Ureter (tissue), 1 donor: ENCODE data around the gene CORO2B. TPM values are rescaled to one million over a fixed set of nuclear protein-coding genes. Genes with fewer than 3 reads are reported as not detected.
A peak's percentile ranks its signal among the peaks of the same experiment; 100 is the strongest.

Experiments used
- DNase-seq: peaks from one replicate; pipeline ENCODE4 v3.0.0-alpha.2; 2020; ENCODE audit warnings: low spot score
- total RNA-seq: library from RNA; stranded (reverse); gene quantifications from one replicate; pipeline ENCODE4 v1.2.4, GENCODE V29; 2023
- donor health status: DM: yes; HTN: yes; CAD: no.

Gene CORO2B
- total RNA-seq, 1 donor from 2014 or later: 5.4 TPM

DNA sequence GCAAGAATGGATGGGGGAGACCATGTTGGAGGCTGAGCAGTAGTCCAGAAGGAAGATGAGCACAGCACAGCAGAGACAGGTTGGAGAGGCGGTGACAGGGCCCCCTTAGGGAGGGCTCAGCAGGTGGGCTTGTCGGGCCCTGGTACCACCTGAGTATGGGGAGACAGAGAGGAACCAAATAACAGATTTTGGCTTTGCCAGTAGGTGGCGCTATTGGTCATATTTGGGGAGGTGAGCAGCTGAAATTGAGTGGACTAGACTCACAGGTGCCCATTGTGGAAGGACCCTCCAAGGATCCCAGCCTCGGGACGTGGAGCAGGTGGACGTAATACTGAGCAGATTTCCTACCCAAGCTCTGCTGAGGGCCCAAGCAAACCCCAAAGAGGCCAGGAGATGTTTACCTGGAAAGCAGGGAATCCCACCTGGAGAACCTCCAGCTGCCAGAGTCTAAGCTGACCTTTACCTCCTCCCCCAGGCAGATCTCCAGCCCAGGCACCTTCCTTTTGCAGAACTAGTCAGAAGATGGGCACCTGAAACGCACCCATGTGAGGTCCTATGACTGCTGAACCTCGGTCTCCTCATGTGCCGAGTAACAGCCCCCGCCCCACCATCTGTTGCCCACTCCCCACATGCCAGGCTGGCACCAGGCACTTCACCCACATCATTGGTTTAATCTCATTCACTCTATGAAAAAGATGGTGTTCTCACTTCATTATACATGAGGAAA, 24.6 kb upstream of the CORO2B start:
- peak; percentile 77 for DNase-seq

DNA sequence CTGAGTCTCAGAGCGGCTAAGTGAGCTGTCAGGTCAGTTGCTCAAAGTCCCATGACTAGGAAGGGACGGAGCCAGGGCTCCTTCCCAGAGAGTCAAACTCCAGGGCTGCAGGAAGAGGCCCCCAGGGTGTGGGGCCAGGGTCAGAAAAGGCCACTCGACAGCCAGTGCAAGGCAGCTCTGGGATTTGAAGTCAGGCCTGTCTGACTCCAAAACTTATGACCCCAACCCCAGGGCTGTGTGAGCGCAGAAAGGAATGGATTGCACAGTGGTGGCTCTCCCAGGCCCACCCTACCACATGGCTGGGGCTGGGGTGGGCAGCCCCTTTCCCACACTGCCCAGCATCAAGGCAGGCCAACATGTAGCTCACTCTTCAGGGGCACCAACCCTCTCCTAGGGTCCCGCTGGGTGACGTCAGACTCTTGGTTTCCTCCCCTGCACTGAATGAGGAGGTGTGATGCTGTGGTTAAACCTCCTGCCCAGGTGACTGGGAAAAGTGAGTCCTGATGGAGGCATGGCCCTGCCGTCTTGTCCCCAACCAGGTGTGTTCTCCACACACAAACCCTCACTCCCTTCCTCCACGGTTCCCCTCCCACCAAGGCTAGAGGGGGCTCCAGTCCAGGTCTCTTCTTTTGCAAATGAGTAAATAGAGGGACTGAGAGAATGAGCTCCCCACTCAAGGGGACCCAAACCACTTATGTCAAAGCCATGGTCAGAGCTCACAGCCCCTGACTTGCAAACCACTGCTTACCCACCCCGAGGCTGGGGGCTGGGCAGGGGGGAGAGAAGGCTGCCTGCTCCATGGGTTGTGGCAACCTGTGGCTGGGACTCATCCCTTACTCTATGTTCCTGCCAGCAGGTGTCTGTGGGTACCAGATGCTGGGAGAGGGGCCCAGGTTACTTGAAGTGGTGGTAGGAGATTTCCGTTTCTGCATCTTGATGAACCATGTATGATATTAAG, 23.8 kb upstream of the CORO2B start:
- no peak for DNase-seq

GRCh38 chr15:68555679-68556037, 23.1 kb upstream of the CORO2B start:
- no peak for DNase-seq

- DNase-seq: no peak
Measured at GRCh38 chr15:68556139-68556990, 22.4 kb upstream of the CORO2B start.

GRCh38 chr15:68557469-68558317, 21.1 kb upstream of the CORO2B start:
- DNase-seq: no peak

- DNase-seq: no peak
Measured at GRCh38 chr15:68558318-68559305, 20.2 kb upstream of the CORO2B start.

DNA sequence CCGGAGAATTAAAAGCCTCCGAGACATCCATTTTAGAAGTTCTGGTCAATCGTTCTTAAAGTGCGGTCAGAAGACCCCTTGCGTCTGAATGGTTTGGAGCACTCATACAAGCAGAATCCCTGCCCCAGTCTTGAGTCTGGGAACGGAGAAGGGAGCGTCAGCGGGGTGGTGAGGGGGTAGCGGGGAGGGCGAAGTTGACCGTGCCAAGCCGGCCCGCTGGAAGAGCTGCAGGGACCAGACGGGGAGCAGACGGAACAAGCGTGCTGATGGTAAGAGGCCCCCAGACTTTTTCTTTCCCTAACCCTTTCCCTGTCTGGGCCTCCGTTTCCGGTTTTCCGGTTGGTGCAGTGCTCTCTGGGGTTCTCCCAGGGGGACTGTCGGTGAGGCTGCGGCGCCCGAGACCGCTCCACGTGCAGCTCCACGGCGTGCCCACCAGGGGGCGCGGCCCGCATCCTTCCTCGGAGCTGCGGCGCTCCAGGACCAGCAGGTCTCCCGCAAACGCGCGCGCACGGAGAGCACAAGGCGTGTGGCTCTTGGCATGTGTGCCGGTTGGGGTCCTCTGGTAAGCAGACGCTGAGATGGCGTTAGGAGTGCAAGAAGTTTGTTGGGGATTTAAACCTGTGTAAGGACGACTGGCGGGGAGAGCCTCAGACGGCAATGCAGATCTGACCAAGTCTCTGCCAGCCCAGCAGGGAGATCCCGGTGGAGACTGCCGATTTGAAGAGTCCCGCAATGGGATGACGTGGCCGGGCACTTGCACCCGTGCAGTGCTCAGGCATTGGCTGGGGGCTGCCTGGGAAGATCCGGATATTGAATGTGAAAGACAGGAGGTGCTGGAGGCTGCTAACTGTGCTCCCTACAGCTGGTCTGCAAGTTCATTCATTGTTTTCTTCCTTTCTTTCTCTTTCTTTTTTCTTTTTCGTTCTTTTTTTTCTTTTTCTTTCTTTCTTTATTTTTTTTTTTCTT, 19.2 kb upstream of the CORO2B start:
- peak; percentile 82 for DNase-seq

DNA sequence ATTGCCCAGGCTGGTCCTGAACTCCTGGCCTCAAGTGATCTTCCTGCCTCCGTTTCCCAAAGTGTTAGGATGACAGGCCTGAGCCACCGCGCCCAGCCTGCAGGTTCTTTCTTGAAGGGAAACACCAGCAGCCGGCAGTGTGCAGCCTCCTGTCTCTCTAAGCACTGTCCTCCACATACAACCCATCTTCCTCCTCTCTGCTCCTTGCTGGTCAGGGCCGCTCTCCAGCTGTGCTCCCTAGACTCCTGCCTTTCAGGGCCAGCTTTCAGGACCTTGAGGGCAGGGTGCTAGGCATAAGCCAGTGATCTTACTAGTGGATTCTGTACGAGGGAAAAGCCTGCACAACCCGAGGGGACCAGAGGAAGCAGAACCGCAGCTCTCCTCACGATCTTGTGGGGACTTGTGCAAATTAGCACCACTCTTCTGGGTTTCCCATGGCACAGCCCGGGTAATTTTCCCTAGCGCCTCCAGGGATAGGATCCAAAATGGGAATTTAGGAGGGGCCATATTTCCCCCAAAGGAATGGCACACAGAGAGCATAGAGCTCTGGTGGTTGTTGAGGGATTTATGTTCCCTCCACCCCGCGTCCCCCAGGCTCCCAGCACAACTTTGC, 18.2 kb upstream of the CORO2B start:
- DNase-seq: no peak

DNA sequence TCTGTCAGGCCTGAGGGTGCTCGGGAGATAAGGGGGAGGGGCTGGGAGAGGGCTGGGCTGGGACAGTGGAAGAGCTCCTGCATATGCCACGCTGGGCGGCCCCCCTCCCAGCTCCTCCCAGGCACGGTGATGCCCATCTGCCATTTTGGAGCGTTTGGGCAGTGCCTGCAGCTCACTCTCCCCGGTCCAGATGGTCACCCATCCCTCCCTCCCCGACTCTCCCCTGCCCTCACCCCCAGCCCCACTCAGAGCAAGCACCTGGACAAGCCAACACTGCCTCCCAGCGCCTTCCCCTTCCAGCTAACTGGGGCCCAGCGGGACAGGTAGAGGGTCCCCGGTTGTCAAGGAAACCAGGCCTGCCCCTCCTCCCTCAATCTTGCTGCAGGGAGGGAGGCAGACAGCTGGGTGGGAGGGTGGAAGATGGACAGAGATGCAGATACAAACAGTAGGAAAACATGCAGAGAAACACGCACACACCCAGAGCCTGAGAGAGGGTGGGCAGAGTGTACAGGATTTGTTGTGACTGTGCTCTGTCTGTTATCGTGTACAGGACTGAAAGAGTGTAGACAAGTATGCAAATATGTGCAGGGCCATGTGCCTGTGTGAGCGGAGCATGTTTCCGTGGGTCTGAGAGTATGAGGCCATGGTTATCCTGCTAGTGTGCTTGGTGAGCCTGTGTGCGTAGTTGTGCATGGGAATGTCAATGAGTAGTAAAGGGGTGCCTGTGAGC, 17.5 kb upstream of the CORO2B start:
- no peak for DNase-seq

- no peak for DNase-seq
Measured at GRCh38 chr15:68561901-68562300, 16.9 kb upstream of the CORO2B start.

DNA sequence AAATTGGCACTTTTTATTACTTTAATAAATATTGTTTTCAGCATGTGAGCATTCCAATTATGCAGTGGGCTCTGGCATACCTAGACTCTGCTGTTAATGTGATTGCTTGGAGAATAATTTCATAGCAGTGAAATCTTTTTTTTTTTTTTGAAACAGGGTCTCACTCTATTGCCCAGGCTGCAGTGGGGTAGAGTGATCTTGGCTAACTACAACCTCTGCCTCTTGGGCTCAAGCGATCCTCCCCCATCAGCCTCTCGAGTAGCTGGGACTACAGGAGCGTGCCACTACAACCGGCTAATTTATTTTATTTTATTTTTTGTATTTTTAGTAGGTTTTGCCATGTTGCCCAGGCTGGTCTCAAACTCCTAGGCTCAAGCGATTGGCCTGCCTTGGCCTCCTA, 14.6 kb upstream of the CORO2B start:
- DNase-seq: no peak

- no peak for DNase-seq
Measured at GRCh38 chr15:68565234-68565633, 13.6 kb upstream of the CORO2B start.

DNA sequence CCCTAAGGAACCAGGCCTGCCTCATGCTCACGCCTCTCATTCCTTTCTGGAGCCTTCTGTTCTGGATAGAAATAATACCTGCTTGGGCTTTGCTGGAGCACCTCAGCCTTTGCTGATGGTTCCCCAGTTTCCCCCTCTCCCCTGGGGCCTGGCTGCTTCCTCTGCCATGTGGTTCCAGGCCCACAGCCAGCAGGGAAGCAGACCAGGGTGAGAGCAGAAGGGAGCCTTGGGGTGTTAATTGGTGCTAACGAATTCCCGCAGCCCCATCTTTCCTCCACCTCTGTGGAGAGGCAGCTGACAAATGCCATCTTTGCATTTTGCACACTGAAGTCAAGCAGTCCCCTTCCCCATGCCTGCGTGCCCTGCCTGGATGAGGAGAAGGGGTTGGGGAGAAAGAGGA, 13.1 kb upstream of the CORO2B start:
- DNase-seq: no peak

DNA sequence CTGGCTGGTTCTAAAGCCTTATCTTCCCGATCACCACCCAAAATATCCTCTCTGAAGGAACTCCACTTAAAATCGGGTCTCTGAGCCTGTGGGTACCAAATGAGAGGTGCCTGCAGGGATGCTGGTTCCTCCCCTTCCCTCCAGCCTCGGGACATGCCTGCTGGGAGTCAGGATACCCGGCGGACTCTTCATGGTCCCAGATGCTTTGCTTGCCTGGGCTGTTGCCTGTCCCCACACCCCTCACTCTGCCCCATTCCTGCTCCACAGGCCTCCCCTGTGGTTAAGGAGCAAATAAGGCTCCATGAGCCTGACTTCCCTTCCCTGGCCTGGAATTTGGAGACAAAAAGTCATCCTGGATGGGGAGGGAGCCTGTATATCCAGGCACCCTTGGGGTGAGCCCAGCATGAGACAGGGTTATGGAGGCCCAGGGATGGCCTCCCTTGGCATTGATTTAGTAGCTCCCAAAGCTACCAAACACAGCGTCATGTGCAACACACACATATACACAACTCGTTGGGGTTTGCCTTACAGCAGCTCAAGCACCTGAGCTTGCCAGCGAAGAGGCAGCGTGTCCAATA, 12.3 kb upstream of the CORO2B start:
- DNase-seq: no peak

GRCh38 chr15:68567345-68567744, 11.4 kb upstream of the CORO2B start:
- no peak for DNase-seq

GRCh38 chr15:68570974-68571373, 7.8 kb upstream of the CORO2B start:
- no peak for DNase-seq

DNA sequence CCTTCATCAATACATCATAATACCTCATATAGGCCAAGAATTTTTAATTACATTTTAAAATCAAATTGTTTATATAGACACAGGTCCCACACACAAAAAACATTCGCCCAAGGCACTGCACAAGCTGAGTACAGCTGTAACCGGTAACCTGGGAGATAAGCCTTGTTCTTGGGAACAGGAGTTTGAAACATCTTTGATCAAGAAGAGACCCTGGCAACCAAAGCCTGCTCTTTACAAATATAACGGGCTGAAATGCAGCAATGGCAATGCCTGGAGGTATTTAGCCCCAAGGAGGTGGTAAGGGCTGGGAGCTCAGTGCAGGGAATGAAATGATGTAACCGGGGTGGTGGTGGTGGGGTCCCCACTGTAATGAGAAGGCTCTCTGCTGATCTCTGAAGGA, 7.2 kb upstream of the CORO2B start:
- no peak for DNase-seq
